Measurements from ENCODE around the gene NR3C1.

The NR3C1 gene

DNA sequence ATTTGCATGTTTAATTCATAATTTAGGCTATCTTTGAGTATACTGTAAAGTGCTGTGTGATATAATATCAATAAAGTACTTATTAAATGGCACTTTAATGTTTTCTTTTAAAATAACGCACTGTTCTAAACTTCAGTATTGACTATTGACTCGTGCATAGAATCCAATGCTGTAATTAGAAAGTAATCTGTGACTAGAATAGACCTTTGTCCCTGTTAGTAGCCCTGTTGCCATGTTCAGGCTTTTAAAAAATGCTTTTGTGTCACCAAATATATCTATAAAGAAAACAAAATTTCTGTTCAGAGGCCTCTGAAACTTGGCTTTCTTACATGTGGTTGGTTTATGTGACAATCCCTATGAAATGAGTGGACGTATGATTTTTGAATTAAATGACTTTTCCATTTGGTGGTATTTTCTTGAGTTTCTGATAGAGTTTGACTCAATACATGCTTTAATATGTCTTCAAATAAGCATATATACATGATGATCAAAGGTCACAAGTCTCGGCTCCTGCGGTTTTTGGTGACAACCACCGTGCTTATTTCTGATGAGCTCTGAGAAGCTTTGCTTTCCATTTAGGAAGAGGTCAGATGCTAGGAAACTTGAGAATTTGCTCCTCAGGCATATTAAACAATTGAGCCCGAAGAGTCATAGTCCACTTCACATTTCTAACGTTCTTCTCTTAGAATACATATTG is 174.7 kb downstream of the NR3C1 start:
- no peak for DNase-seq

All from NCI-H2107 (cell line).